Omental fat pad (tissue), 4 donors: Measurements from ENCODE around the gene HELZ2. TPM values are rescaled to one million over a fixed set of nuclear protein-coding genes. Genes with fewer than 3 reads are reported as not detected.
"Not testable (repeated sequence)": the region's sequence is repeated elsewhere in the genome, so short reads cannot be mapped to it uniquely, and the experiment has no call there.

Source experiments
- ATAC-seq: fragments of 150-250 bp; one replicate; pipeline ENCODE4 v1.9.1; 2016; ENCODE audit warnings: mild to moderate bottlenecking, moderate library complexity; ENCODE audit not compliant: low FRiP score
- DNase-seq: peaks from one replicate; pipeline ENCODE4 v3.0.0-alpha.2; 2019; ENCODE audit warnings: low spot score
- total RNA-seq, 4 donors: library from RNA; depleted of rRNA; stranded (reverse); fragments of >200 nt; gene quantifications; one replicate each; pipeline ENCODE4 v1.1.0, GENCODE V29; 2016
- TF ChIP-seq, protein P1 (sequence below), 3 donors: fragments of 450-650 bp; IDR thresholded peaks; one replicate each; pipeline ENCODE4 v1.5.1; 2016 to 2017; ENCODE audit warnings: antibody characterized with exemption in 3 of 3, mild to moderate bottlenecking in 3 of 3, moderate library complexity in 2 of 3

Gene HELZ2
- total RNA-seq, 4 donors from 2014 or later: 12.1 to 58.1 (median 31.8) TPM

DNA sequence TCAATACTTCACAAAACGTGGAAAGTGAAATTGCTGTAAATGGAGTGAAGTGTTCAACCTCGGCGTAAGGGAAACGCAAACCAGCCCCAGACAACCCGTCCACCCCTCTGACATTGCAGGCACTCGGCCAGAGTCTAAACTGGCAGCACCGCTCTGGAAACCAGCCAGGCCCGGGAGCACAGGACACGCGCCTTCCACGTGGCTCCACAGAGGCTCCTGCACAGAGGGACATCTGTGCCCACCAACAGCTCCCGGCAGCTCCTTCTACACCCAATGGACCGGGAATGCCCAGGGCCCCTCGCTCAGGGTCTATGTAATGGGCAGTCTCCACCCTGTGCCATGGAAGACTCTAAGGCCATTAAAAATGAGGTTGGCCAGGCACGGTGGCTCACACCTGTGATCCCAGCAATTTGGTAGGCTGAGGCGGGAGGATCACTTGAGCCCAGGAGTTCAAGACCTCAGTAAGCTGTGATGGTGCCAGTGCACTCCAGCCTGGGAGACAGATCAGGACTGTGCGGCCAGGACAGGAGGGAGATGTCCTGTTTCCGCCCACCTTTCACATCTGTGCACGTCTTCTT lies 3.4 kb upstream of the HELZ2 start:
- no peak for DNase-seq
- ATAC-seq: no peak
- TF ChIP-seq, protein P1, sequence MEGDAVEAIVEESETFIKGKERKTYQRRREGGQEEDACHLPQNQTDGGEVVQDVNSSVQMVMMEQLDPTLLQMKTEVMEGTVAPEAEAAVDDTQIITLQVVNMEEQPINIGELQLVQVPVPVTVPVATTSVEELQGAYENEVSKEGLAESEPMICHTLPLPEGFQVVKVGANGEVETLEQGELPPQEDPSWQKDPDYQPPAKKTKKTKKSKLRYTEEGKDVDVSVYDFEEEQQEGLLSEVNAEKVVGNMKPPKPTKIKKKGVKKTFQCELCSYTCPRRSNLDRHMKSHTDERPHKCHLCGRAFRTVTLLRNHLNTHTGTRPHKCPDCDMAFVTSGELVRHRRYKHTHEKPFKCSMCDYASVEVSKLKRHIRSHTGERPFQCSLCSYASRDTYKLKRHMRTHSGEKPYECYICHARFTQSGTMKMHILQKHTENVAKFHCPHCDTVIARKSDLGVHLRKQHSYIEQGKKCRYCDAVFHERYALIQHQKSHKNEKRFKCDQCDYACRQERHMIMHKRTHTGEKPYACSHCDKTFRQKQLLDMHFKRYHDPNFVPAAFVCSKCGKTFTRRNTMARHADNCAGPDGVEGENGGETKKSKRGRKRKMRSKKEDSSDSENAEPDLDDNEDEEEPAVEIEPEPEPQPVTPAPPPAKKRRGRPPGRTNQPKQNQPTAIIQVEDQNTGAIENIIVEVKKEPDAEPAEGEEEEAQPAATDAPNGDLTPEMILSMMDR (IDR thresholded peaks at IDR 0.05): no peak

GRCh38 chr20:63576311-63576710 lies 2.3 kb upstream of the HELZ2 start:
- TF ChIP-seq, protein P1 (IDR thresholded peaks at IDR 0.05): no peak
- DNase-seq: no peak
- ATAC-seq: no peak

DNA sequence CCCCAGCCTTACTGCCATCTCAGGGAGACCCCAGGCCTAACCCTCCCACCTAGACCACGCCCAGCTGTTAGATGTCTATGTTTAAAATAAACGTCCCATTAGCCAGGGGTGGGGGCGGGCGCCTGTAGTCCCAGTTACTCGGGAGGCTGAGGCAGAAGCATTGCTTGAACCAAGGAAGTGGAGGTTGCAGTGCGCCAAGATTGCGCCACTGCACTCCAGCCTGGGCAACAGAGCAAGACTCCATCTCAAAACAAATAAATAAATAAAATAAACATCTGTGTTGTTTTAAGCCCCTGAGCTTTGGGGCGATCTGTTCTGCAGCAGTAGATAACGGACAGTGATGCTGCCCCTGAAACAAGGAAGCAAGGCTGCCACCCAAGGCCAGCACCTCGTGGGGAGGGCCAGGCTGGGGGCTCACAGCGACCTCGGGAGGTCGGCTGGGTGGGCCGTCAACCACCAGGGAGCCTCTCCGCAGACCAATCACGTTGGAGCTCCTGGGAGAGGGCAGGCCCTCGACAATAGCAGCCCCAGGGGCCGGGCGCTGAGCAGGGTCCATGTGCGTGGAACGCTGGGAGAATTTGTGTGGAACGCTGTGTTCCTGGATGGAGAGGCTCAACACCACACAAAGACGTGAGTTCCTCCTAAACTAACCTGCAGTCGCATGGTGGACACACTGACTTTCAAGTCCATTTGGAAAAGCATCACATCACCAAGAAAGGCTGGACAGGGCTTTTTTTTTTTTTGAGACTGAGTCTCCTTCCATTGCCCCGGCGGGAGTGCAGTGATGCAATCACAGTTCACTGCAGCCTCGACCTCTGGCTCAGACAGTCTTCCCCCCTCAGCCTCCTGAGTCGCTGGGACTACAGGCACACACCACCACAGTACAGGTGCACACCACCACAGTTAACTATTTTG lies 1.0 kb upstream of the HELZ2 start:
- no peak for ATAC-seq
- TF ChIP-seq, protein P1 (IDR thresholded peaks at IDR 0.05): no peak
- DNase-seq: no peak

DNA sequence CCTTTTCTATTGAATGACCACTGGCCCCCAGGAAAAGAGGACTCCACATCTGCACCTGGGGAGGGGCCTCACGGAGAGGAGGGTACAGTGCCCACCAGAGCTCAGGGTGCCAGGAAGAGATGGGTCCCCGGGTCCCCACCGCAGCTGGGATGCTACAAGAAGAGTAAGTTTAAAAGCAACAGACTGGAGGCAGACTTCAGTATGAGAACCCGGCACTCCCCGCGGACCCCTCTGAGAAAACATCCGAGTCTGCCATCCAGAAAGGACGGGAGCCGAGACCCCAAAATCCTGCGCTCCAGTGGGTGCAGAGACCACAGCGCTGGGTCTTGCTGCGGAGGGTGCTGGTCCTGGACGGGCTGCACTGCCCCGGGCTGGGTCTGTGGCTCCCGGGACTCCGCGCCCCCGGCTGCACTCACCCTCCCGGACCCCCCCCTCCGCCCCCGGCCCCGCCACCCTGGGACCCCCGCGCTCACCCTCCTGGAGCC lies 350 bp downstream of the HELZ2 start:
- ATAC-seq (peak; percentile 30), DNase-seq (no peak)
- TF ChIP-seq, protein P1 (IDR thresholded peaks at IDR 0.05): no peak

GRCh38 chr20:63572788-63573646 lies 1.0 kb downstream of the HELZ2 start:
- TF ChIP-seq, protein P1 (IDR thresholded peaks at IDR 0.05): no peak
- ATAC-seq: no peak
- DNase-seq: no peak

DNA sequence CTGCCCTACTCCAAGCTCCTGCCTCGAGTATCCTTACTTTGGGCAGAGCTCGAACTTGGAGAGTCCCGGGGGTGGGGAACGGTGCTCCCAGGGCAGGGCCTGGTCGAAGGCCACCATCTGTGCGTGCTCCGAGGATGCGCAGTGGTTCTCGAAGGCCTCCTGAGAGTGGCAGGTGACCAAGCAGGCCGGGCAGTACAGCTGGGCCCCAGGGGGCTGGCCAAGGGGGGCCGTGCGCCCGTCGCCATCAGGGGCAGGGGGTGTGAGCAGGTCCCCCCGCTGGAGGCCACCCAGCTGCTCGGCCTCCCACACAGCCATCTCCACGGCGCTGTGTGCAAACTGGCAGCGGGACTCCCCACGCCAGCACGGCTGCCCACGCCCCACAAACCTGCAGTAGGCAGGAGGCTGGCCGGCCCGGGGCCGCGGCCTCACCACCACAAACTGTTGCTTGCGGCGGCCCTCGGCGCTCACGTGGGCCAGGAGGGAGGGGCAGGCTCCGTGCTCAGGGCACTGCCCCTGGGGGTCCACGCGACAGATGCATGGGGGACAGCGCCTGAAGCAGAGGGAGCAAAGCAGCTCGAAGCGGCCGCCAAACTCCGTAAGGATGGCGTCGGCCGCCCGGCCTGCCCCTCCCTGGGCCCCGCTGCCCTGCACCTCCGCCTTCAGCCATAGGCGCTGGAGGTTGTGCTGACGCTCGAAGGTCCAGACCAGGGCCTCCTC lies 1.8 kb downstream of the HELZ2 start:
- no peak for DNase-seq
- no peak for ATAC-seq
- TF ChIP-seq, protein P1 (IDR thresholded peaks at IDR 0.05): no peak

- ATAC-seq, DNase-seq: not testable (repeated sequence)
Observed at GRCh38 chr20:63571087-63571478, 3.0 kb downstream of the HELZ2 start.
